NCI-H2227 (cell line): Measurements from ENCODE around the gene STAC.

Source experiments
- DNase-seq: peaks from one replicate; lab custom pipeline; 2025; ENCODE audit not compliant: unreplicated experiment; lab: John Stamatoyannopoulos, UW

The STAC gene, protein sequence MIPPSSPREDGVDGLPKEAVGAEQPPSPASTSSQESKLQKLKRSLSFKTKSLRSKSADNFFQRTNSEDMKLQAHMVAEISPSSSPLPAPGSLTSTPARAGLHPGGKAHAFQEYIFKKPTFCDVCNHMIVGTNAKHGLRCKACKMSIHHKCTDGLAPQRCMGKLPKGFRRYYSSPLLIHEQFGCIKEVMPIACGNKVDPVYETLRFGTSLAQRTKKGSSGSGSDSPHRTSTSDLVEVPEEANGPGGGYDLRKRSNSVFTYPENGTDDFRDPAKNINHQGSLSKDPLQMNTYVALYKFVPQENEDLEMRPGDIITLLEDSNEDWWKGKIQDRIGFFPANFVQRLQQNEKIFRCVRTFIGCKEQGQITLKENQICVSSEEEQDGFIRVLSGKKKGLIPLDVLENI

GRCh38 chr3:36380221-36381031, at the start of gene STAC:
Gene STAC, plus strand, starts transcription at chr3:36380504. Its CDS starts 140 bp downstream, at chr3:36380644.
- no peak for DNase-seq

- DNase-seq = no peak
Observed at GRCh38 chr3:36332139-36332538, 48.2 kb upstream of the STAC start.

GRCh38 chr3:36362216-36362615, 18.1 kb upstream of the STAC start:
- DNase-seq = no peak

DNA sequence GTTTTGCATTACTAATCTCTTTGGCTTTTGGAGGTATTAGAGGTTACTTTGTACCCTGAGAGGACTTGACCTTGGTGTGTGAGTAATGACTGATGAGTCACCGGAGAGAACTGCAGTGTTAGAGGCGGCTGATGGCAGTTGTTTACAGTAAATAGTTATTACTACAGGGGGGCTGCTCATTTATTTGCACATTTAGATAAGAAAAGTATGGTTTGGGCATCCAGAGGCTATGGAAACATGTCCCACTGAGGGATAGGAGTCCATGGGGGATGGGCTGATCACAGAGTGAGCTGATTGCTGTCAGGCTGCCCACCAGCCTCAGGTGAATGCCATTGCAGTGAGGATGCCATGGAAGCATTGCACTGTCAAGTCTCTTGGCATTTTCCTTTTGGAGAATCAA, 17.3 kb upstream of the STAC start:
- no peak for DNase-seq

DNA sequence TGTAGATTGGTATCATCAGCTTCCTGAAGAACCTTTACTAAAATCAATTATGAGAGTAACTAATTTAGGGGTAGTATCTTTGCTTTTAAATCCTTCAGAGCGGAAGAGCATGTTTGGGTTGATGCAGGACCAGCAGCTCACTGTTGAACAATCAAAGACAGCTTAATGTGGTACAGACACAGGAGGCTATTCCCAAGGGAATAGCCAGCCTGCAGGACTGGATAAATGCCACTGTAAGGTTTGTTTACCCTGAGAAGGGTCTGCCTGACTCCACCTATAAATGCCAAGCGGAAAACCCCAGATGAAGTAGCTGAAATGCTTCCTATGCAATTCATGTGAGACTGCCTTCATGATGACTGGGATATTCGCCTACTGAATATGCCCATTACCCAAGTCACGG, 16.0 kb upstream of the STAC start:
- no peak for DNase-seq

DNA sequence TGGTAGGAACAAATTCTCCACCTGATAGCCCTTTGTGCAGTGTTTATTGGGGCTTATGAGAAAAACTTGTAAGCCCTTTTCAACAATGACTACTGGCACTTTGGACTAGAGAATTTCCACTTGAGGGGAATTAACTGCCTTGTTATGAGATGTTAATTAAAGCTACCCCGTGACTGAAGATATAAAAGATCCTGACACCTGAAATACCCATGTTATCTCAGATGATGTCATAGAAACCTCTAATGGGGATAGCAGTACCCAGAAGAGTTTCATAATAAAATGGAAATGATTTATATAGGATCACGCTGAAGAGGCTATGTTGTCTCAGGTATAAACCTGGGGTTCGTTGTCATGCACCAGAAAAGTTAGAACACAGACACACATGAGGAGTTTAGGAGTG, 14.5 kb upstream of the STAC start:
- DNase-seq = no peak

DNA sequence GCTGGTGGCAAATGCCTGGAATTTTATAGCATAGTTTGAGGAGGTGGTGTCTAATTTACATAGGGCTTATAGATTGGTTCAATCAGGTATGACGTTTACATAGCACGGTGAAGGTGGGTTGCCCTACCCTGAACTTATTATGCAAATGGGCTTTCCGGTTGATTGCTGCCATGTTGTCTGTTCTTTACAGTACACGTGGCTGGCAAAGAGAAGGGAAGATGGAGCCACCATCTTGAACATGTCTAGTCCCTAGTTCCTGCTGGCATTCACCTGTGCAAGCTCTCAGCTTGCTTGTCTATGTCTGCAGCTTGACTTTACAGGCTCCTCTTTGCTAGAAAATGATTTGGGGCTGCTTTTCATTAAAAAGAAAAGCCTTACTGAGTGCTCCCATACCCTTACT, 14.0 kb upstream of the STAC start:
- no peak for DNase-seq

- DNase-seq = no peak
Observed at GRCh38 chr3:36367912-36368573, 12.3 kb upstream of the STAC start.

- DNase-seq = no peak
Observed at GRCh38 chr3:36372534-36372935, 7.8 kb upstream of the STAC start.

GRCh38 chr3:36373084-36373483, 7.2 kb upstream of the STAC start:
- DNase-seq = no peak

DNA sequence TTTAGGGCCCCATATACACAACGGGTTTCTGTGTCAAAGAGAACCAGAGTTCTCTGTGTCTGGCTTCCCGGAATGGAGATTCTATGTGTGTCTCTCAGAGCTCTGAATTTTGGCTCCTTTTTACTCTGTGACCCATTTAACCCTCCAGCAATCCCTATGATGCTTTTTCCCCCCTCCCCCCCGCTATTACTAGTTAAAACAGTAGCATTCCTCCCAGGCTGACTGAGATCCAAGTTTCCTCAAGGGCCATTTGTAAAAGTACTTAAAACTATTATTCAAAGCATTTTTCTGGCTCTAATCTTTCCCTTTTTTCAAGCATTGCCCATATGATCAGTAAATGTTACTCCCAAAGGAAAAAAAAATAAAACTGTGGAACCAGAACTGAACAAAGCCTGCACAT, 6.6 kb upstream of the STAC start:
- no peak for DNase-seq

GRCh38 chr3:36379872-36380220, 458 bp upstream of the STAC start:
- no peak for DNase-seq

DNA sequence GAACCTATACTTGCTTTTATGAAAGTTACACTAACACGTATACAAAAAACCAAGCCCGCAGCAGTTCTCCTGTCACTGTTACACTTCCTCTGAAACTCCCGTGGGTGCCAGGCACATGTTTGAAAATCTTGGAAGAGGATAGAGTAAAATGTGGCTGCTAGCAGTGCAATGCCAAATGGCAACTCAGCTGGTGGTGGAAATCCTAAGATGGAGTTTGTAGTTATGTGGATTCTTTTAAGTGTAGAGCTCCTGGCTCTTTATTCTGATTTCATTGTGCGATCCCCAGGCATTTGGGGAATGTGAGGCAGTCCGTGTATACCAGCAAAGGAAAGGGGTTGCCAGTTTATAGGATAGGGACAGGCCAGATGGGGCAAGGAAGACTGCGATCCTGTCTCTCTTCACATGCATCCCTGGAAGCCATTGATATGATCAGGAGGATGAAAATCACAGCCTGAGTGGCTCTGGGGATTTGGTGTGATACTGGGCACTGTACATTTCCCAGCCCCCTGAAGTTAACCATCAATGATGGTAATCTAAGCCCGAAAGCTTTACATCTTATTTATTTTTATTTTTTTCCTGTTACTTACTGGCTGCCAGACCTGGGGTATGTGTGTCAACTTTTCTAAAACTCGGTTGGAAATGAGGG, 1.1 kb downstream of the STAC start:
- DNase-seq = no peak

- no peak for DNase-seq
Observed at GRCh38 chr3:36393563-36393962, 13.3 kb downstream of the STAC start.

DNA sequence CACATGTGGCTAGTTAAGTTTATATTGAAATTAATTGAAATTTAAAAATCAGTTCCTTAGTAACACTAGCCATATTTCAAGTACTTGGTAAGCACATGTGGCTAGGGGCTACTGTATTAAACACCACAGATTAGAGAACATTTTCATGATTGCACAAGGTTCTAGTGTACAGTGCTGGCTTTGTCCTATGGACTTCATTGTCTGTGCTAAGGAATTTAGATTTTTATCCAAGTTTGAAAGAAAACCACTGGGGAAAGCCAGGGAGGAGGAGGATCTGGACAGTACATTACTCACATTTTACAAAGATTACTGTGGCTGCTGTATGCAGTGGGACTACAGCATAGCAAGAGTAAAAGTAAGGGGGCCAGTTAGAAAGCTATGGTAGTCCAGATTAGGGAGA, 13.9 kb downstream of the STAC start:
- no peak for DNase-seq

DNA sequence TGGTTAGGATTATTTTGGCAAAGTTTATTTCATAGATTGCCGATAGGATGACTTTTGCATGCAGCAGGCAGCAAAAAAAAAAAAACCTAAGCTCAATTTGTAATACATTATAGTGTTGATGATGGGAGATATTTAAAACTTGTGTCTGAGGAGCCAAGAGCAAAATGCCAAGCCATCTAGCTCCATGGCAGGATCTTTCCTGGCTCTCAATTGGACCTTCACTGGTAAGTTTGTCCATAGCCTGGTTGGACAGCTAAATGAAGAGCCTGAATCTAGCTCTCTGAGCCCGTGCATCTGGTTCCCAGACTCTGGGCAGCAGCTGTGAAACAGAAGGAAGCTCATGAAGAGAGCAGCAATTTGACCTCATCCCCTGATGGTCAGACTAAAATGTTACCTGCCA, 17.5 kb downstream of the STAC start:
- no peak for DNase-seq

GRCh38 chr3:36399933-36400332, 19.6 kb downstream of the STAC start:
- DNase-seq = no peak

GRCh38 chr3:36401056-36401455, 20.8 kb downstream of the STAC start:
- DNase-seq = no peak

DNA sequence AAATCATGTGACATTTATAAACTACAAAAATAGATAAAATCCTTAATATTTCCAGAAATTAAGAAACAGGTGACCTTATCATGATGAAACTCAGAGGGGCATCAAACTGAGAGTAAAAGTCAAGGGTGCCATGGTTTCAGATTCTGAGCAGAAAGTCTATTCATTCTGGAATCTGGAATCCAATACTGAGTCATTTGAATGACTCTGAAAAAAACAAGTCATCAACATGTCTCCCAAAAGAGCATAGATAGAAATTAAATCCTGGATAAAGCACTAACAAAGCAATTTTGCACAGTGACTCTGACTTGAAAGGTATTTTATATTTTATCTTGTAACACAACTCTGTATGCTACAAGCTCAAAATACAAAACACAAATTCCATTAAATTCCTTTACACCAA, 23.4 kb downstream of the STAC start:
- DNase-seq = no peak

DNA sequence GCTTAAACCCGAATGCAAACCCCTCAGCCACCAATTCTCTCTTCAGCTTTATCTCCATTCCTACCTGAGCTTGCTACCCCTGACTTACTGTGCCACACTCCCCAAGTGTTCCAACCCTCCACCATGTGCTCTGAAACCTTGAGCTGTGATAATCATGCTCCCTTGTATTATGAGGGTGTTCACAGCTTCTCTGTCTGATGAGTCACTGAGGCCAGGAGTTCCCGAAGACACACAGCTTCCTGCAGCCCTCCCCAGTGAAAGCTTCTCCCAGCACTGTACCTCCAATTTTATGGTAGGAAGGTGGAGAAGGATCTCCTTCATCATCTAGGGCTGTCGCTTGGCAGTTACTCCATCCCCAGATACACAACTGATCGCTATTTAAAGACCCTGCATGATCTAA, 24.9 kb downstream of the STAC start:
- DNase-seq = no peak

DNA sequence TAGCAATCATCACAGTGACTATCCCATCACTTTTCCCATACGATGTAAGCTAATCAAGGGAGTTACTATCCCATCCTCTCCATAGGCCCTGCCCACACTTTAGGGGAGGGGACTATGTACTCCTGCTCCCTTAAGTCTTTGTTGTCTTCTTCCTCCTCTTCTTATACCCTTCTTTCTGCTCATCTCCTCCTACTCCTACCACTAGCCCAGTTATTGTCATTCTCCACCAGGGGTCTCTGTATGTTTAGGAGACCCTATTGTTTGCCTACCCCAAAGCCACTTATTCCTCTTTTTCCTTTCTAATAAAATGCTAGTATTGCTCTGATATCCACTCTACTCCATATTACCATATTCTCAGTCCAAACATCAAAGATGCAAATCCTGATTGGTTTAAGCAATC, 27.8 kb downstream of the STAC start:
- no peak for DNase-seq
